ENCODE results near the gene RAB11FIP4.

RAB11FIP4 gene

GRCh38 chr17:31572341-31572740, 180.9 kb downstream of the RAB11FIP4 start:
- no peak for DNase-seq

GRCh38 chr17:31573047-31573446, 181.6 kb downstream of the RAB11FIP4 start:
- no peak for DNase-seq

- DNase-seq, result no peak
Measured at GRCh38 chr17:31573861-31574260, 182.4 kb downstream of the RAB11FIP4 start.

- DNase-seq, result no peak
Measured at GRCh38 chr17:31574458-31574857, 183.0 kb downstream of the RAB11FIP4 start.

- DNase-seq, result no peak
Measured at GRCh38 chr17:31575043-31575442, 183.6 kb downstream of the RAB11FIP4 start.

- no peak for DNase-seq
Measured at GRCh38 chr17:31579265-31579664, 187.8 kb downstream of the RAB11FIP4 start.

GRCh38 chr17:31580316-31580705, 188.8 kb downstream of the RAB11FIP4 start:
- no peak for DNase-seq

GRCh38 chr17:31580706-31581490, 189.4 kb downstream of the RAB11FIP4 start:
- no peak for DNase-seq

- DNase-seq, result no peak
Measured at GRCh38 chr17:31581491-31581890, 190.0 kb downstream of the RAB11FIP4 start.

- no peak for DNase-seq
Measured at GRCh38 chr17:31582151-31582907, 190.9 kb downstream of the RAB11FIP4 start.

GRCh38 chr17:31583772-31584356, 192.4 kb downstream of the RAB11FIP4 start:
- no peak for DNase-seq

- no peak for DNase-seq
Measured at GRCh38 chr17:31584438-31585279, 193.2 kb downstream of the RAB11FIP4 start.

- DNase-seq, result no peak
Measured at GRCh38 chr17:31585280-31585630, 193.8 kb downstream of the RAB11FIP4 start.

- DNase-seq, result no peak
Measured at GRCh38 chr17:31586946-31587345, 195.5 kb downstream of the RAB11FIP4 start.

GRCh38 chr17:31587462-31587861, 196.0 kb downstream of the RAB11FIP4 start:
- no peak for DNase-seq

Measured in activated CD4-positive, alpha-beta T cell treated with anti-CD3 and anti-CD28 coated beads, Interleukin-2, amount 50 U/mL, for 48 hours (primary cell).